Muscle of leg (tissue), 11 donors: ENCODE results near the gene RFX8. TPM values are rescaled to one million over a fixed set of nuclear protein-coding genes. Genes with fewer than 3 reads are reported as not detected.

ENCODE experiments used
- DNase-seq: peaks from one replicate; pipeline ENCODE4 v3.0.0; 2013
- H3K27ac ChIP-seq: one replicate; pipeline ENCODE4 v1.5.1; 2013; ENCODE audit warnings: mild to moderate bottlenecking, low read length, control low read depth
- H3K27me3 ChIP-seq: one replicate; pipeline ENCODE4 v1.6.1; 2013; ENCODE audit warnings: low read length; ENCODE audit not compliant: control insufficient read depth, insufficient read depth
- H3K36me3 ChIP-seq: one replicate; pipeline ENCODE4 v1.6.1; 2013; ENCODE audit warnings: low read length; ENCODE audit not compliant: control insufficient read depth, insufficient read depth
- H3K4me1 ChIP-seq: one replicate; pipeline ENCODE4 v1.6.1; 2013; ENCODE audit warnings: low read length; ENCODE audit not compliant: control insufficient read depth, insufficient read depth
- H3K4me3 ChIP-seq: one replicate; pipeline ENCODE4 v1.5.1; 2013; ENCODE audit warnings: low read length, control low read depth
- H3K9me3 ChIP-seq: replicated peaks from 2 replicates; pipeline ENCODE4 v1.6.1; 2013; ENCODE audit warnings: low read depth, low read length; ENCODE audit not compliant: control insufficient read depth
- WGBS: methylation state at CpG from one replicate; pipeline ENCODE4 v1.1.5; 2013; ENCODE audit warnings: missing lambda C conversion rate; ENCODE audit not compliant: insufficient coverage; 5-methylcytosine and 5-hydroxymethylcytosine counted together
- polyA plus RNA-seq, 8 donors: library from polyadenylated mRNA; unstranded; fragments of 120-200 nt; gene quantifications; one replicate each; pipeline versions ENCODE4 v1.2.1 to v1.2.3, GENCODE V29; 2013; ENCODE audit warnings: inconsistent platforms in 1 of 8, low replicate concordance in 1 of 8; ENCODE audit not compliant: insufficient read length in 8 of 8, insufficient read depth in 1 of 8
- total RNA-seq: library from RNA; stranded (reverse); fragments of 120-200 nt; gene quantifications from one replicate; pipeline ENCODE4 v1.2.4, GENCODE V29; 2013

Gene RFX8
- total and polyA plus RNA-seq, 9 donors, result 1.8 to 3.1 (median 2.2) TPM

DNA sequence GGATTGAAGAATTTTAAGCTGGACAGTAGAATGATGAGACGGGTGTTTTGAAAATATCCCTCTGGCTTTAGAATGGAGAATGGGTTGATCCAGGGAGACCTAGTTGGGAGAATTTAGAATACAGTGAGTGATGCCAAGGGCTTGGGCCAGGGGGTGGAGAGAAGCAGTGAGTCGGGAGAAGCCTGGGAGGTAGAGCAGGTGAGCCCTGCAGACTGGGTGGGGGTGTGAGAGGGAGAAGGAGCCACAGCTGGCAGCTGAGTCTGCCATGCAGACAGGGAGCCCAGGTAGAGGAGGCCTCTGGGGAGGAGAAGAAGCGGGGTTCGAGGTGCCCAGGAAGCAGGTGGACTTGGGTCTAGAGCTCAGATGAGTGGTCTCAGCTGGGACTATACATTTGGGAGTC lies 105.8 kb downstream of the RFX8 start:
- no peak overlapping the region for H3K27ac ChIP-seq
- WGBS, result 81% methylated on average over 4 of the region's 4 CpGs
- no peaks in the 10 kb centered on the region for H3K9me3 ChIP-seq
- H3K27me3 ChIP-seq, result peaks cover 2% of the 10 kb centered on the region
- no peak overlapping the region for H3K4me3 ChIP-seq
- no peak for DNase-seq
- H3K4me1 ChIP-seq, result peaks cover 5% of the 10 kb centered on the region
- H3K36me3 ChIP-seq, result no peaks in the 10 kb centered on the region

GRCh38 chr2:101368376-101368775 lies 106.5 kb downstream of the RFX8 start:
- WGBS, result 100% methylated on average over 1 of the region's 5 CpGs
- H3K4me1 ChIP-seq, result peaks cover 5% of the 10 kb centered on the region
- H3K27me3 ChIP-seq, result peaks cover 2% of the 10 kb centered on the region
- no peaks in the 10 kb centered on the region for H3K36me3 ChIP-seq
- no peak for DNase-seq
- no peak overlapping the region for H3K27ac ChIP-seq
- H3K4me3 ChIP-seq, result no peak overlapping the region
- H3K9me3 ChIP-seq, result no peaks in the 10 kb centered on the region

- WGBS, result 83% methylated on average over 3 of the region's 5 CpGs
Observed at GRCh38 chr2:101367508-101367907, 107.4 kb downstream of the RFX8 start.

DNA sequence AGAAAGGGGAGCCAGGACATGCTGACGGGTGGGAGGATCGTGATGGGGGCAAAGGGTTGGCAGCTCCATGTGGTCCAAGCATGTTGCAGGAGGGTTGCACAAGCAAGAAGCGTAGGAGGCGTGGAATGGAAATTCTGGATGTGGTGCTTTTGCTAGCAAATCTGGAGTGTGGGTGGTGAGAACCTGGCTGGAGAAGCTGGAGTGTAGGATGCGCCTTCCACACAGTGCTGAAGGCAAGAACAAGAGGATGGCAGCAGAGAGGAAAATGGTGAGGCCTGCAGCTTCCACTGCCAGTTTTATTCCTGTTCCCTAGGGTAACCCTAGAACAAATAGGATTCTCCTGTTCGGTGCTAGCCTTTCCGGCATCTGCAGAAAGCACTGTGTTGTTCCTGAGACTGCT lies 110.0 kb downstream of the RFX8 start:
- Histone ChIP-seq H3K4me1 (no peaks in the 10 kb centered on the region), H3K9me3 (no peaks in the 10 kb centered on the region), H3K36me3 (no peaks in the 10 kb centered on the region), H3K27ac (no peak overlapping the region), H3K27me3 (peaks cover 2% of the 10 kb centered on the region), H3K4me3 (no peak overlapping the region)
- no peak for DNase-seq
- 81% methylated on average over 7 of the region's 7 CpGs for WGBS

More at GRCh38 chr2:101367508-101367907, 107.4 kb downstream of the RFX8 start:
- no peaks in the 10 kb centered on the region for H3K36me3 ChIP-seq
- no peaks in the 10 kb centered on the region for H3K9me3 ChIP-seq
- H3K27ac ChIP-seq, result no peak overlapping the region
- peaks cover 2% of the 10 kb centered on the region for H3K27me3 ChIP-seq
- DNase-seq, result no peak
- H3K4me1 ChIP-seq, result peaks cover 5% of the 10 kb centered on the region
- H3K4me3 ChIP-seq, result no peak overlapping the region

GRCh38 chr2:101362777-101363176 lies 112.1 kb downstream of the RFX8 start:
- H3K36me3 ChIP-seq, result no peaks in the 10 kb centered on the region
- no peak for DNase-seq
- H3K27me3 ChIP-seq, result peaks cover 2% of the 10 kb centered on the region
- no peaks in the 10 kb centered on the region for H3K4me1 ChIP-seq
- WGBS, result 89% methylated on average over 3 of the region's 4 CpGs
- no peaks in the 10 kb centered on the region for H3K9me3 ChIP-seq
- H3K4me3 ChIP-seq, result no peak overlapping the region
- no peak overlapping the region for H3K27ac ChIP-seq

GRCh38 chr2:101362316-101362715 lies 112.6 kb downstream of the RFX8 start:
- Histone ChIP-seq H3K27ac (no peak overlapping the region), H3K36me3 (no peaks in the 10 kb centered on the region), H3K27me3 (peaks cover 2% of the 10 kb centered on the region), H3K4me1 (no peaks in the 10 kb centered on the region), H3K4me3 (no peak overlapping the region), H3K9me3 (no peaks in the 10 kb centered on the region)
- WGBS, result no CpG with 5 or more reads among the region's 3 CpGs
- no peak for DNase-seq

DNA sequence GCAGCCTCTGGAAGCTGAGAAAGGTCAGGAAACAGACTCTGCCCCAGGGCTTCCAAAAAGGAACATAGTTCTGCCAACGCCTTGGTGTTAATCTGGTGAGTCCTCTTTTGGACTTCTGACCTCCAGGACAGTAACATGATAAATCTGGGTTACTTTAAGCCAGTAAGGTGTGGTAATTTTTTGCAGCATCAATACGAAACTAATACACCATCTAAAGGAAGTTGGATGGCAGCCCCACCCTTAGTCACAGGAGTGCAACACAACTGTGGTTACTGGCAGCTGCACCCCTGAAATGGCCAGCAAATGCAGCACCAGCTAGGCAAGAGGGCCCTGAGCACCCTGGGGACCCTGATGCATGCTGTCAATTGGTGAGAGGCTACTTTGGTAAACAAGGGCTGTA lies 113.4 kb downstream of the RFX8 start:
- Histone ChIP-seq H3K27ac (no peak overlapping the region), H3K4me1 (no peaks in the 10 kb centered on the region), H3K4me3 (no peak overlapping the region), H3K36me3 (no peaks in the 10 kb centered on the region), H3K27me3 (peaks cover 2% of the 10 kb centered on the region), H3K9me3 (no peaks in the 10 kb centered on the region)
- DNase-seq, result no peak
- no CpG with 5 or more reads among the region's 2 CpGs for WGBS

GRCh38 chr2:101361121-101361520 lies 113.8 kb downstream of the RFX8 start:
- WGBS, result 70% methylated on average over 3 of the region's 4 CpGs
- H3K4me3 ChIP-seq, result no peak overlapping the region
- H3K4me1 ChIP-seq, result no peaks in the 10 kb centered on the region
- H3K9me3 ChIP-seq, result no peaks in the 10 kb centered on the region
- H3K27me3 ChIP-seq, result peaks cover 2% of the 10 kb centered on the region
- no peaks in the 10 kb centered on the region for H3K36me3 ChIP-seq
- DNase-seq, result no peak
- H3K27ac ChIP-seq, result no peak overlapping the region

DNA sequence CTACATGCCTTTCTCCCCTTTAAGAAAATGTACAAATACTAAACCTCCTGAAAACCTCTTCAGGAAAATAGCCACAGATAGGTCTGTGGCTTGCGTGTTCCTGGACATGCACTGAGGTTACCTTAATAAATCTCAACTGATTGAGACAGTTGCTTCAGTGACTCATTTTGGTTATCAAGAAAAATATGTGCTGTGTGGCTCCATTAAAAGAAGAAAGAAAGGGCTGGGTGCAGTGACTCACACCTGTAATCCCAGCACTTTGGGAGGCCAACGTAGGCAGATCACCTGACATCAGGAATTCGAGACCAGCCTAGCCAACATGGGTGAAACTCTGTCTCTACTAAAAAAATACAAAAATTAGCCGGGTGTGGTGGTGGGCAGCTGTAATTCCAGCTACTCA lies 114.7 kb downstream of the RFX8 start:
- WGBS, result 100% methylated on average over 1 of the region's 4 CpGs
- no peak for DNase-seq

DNA sequence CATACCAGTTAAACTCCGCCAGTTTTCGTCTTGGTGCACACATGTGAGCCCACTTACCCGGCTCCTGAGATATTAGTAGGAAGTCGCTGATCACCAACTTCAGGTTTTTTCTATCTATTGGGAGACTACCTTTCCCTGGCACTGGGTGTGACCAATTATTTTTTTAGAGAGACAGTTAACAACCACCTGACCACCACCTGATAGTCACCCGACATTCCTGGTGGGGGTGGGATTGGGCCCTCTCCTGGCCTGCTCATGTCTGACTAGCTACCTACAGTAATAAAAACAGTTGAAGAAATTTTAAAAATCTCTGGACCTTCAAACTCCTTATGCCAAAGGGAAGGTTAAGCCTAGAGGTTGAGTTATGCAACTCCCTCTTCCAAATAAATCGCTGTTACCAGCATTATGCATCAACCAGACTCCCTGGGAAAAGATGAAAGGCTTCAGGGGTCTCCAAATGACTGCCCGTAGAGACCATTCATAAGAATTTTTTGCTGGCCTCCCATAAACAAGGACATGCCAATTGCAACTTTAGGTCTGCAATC lies 115.4 kb downstream of the RFX8 start:
- Histone ChIP-seq H3K4me1 (no peaks in the 10 kb centered on the region), H3K27ac (no peak overlapping the region), H3K4me3 (no peak overlapping the region), H3K36me3 (no peaks in the 10 kb centered on the region), H3K27me3 (no peaks in the 10 kb centered on the region), H3K9me3 (no peaks in the 10 kb centered on the region)
- no peak for DNase-seq
- WGBS, result 95% methylated on average over 4 of the region's 7 CpGs

More for the DNA sequence above, 114.7 kb downstream of the RFX8 start:
- Histone ChIP-seq H3K27me3 (peaks cover 2% of the 10 kb centered on the region), H3K27ac (no peak overlapping the region), H3K9me3 (no peaks in the 10 kb centered on the region), H3K4me1 (no peaks in the 10 kb centered on the region), H3K36me3 (no peaks in the 10 kb centered on the region), H3K4me3 (no peak overlapping the region)

GRCh38 chr2:101357376-101357775 lies 117.5 kb downstream of the RFX8 start:
- Histone ChIP-seq H3K4me1 (no peaks in the 10 kb centered on the region), H3K27ac (no peak overlapping the region), H3K36me3 (no peaks in the 10 kb centered on the region), H3K27me3 (no peaks in the 10 kb centered on the region), H3K4me3 (no peak overlapping the region), H3K9me3 (no peaks in the 10 kb centered on the region)
- DNase-seq, result no peak
